Fibroblast of the aortic adventitia (primary cell): ENCODE results near the gene ZNF613. TPM values are rescaled to one million over a fixed set of nuclear protein-coding genes. Genes with fewer than 3 reads are reported as not detected.

ENCODE experiments used
- DNase-seq: peaks from one replicate; pipeline ENCODE4 v3.0.0-alpha.2; 2010; ENCODE audit warnings: low read depth
- H3K4me3 ChIP-seq: 2 replicates; pipeline ENCODE4 v1.5.1; 2011; ENCODE audit warnings: low read depth, mild to moderate bottlenecking, control low read depth, low read length, moderate library complexity
- CTCF ChIP-seq: IDR thresholded peaks from 2 replicates; pipeline ENCODE4 v1.5.1; 2011; ENCODE audit warnings: mild to moderate bottlenecking, low read length, control low read depth, inconsistent platforms; ENCODE audit not compliant: insufficient read depth
- total RNA-seq: library from RNA; depleted of rRNA; stranded (reverse); fragments of >200 nt; gene quantifications from 2 replicates; pipeline ENCODE4 v1.2.3, GENCODE V29; 2012; ENCODE audit warnings: low replicate concordance

ZNF613 gene
- total RNA-seq, 1 donor, result 7.8 TPM

GRCh38 chr19:51986309-51987291 is 59.3 kb downstream of the ZNF613 start, which contains the start of gene ZNF350:
TSS of gene ZNF350 (minus strand) at chr19:51986840. CDS start at chr19:51974360, 12,480 bp downstream.
- peak within 1 kb of the TSS; percentile 99 for H3K4me3 ChIP-seq
- DNase-seq, result peak; percentile 96
- no peak for TF ChIP-seq CTCF

GRCh38 chr19:51993422-51993821 is 66.2 kb downstream of the ZNF613 start:
- no peak overlapping the region for H3K4me3 ChIP-seq
- DNase-seq, result no peak
- no peak for TF ChIP-seq CTCF

- TF ChIP-seq CTCF, result no peak
- peak; percentile 5 for DNase-seq
- no peak overlapping the region for H3K4me3 ChIP-seq
Observed at GRCh38 chr19:51994048-51994644, 66.9 kb downstream of the ZNF613 start.

Other genes starting within 250 kb of the ZNF613 start
- 5.3 and 8.5 TPM in 2 replicates for gene SPACA6, start 234.1 kb upstream of the ZNF613 start, total RNA-seq
- 0.09 and 0.49 TPM in 2 replicates for gene HAS1, start 203.5 kb upstream of the ZNF613 start, total RNA-seq
- not detected in 2 replicates for gene FPR1, start 175.6 kb upstream of the ZNF613 start, total RNA-seq
- not detected in 2 replicates for gene FPR2, start 166.3 kb upstream of the ZNF613 start, total RNA-seq
- not detected in 2 replicates for gene FPR3, start 132.3 kb upstream of the ZNF613 start, total RNA-seq
- 6.7 and 8.9 TPM in 2 replicates for gene ZNF577, start 39.5 kb upstream of the ZNF613 start, total RNA-seq
- 8.0 and 9.9 TPM in 2 replicates for gene ZNF649, start 22.5 kb upstream of the ZNF613 start, total RNA-seq
- gene ZNF350, start 59.4 kb downstream of the ZNF613 start, total RNA-seq, result 9.1 and 14.6 TPM in 2 replicates
- gene ZNF615, start 80.7 kb downstream of the ZNF613 start, total RNA-seq, result 8.8 and 10.8 TPM in 2 replicates
- 4.3 and 9.9 TPM in 2 replicates for gene ZNF614, start 100.9 kb downstream of the ZNF613 start, total RNA-seq
- 7.9 and 9.7 TPM in 2 replicates for gene ZNF432, start 121.4 kb downstream of the ZNF613 start, total RNA-seq
- 26.0 and 28.9 TPM in 2 replicates for gene ZNF841, start 168.3 kb downstream of the ZNF613 start, total RNA-seq
- 5.0 and 8.9 TPM in 2 replicates for gene ZNF616, start 212.5 kb downstream of the ZNF613 start, total RNA-seq
- gene ZNF836, start 244.1 kb downstream of the ZNF613 start, total RNA-seq, result 11.3 and 11.8 TPM in 2 replicates